ENCODE data around the gene PTPA.

- TF ChIP-seq CTCF (IDR thresholded peaks at IDR 0.05; ENCODE audit: low read depth, low read length) (no peak), EZH2phosphoT487 (IDR thresholded peaks at IDR 0.05; ENCODE audit: low read depth) (no peak)
Measured at GRCh38 chr9:129185991-129186390, 74.8 kb downstream of the PTPA start.
